NCI-H446 treated with DMSO at 0.1 percent for 48 hours (cell line): Measurements from ENCODE around the gene BRD2.
"Not testable (repeated sequence)": the region's sequence is repeated elsewhere in the genome, so short reads cannot be mapped to it uniquely, and the experiment has no call there.

Source experiments
- DNase-seq: peaks from one replicate; lab custom pipeline; 2025; lab: John Stamatoyannopoulos, UW

Gene BRD2

DNA sequence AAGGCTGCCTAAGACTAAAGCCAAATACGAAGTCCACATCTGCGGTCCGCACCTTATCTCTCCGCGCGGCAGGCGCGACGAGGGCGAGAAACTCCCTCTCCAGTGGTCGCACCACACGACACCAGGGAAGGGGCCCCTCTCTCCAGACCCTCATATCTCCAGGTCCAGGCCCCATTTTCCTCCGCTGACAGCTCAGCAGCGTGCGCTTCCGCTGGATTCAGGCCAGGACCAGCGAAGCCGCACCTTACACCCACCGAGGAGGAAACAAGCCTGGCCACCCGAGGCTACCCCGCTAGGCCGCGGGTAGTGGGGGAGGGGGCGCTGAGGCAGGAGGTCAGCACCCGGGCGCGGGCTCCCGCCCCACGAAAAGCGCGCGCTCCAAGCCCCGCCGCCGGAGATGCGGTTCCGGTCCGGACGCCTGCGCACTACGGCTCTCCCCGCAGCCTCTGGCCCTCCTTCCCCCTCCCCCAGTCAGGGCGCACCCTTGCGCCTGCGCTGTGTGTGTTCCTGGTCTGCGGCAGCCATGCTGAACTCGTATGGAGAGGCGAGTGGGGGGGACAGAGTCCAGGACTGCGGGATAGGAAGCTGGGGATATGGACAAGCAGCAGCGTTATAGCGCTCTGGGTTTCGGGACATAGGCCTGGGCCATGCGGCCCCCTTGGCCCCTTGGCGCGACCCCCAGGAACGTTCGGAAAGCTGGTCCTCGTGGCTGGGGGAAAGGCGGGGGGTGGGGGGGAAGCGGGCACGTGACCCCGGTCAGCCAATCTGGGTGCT, at the start of gene BRD2:
Gene BRD2, plus strand, starts transcription at position 502 of the 774 bp plus-strand sequence. CDS start 4,305 bp downstream, outside the sequence.
- peak; percentile 91 for DNase-seq

DNA sequence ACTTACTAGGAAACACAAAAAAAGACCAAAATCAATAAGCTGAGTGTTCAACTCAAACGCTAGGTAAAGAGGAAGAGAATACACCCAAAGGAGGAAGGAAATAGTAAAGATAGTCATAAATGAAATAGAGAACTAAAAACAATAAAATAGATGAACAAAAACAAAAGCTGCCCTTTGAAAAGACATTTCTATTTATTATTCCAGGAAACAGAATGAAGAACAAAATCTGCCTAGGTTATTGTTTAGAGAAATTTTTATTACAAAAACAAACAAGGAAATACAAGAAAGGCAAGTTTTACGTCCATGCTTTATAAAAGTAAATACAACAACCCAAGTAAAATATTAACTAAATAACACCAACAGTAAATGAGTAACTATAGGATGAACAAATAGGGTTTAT, 47.7 kb upstream of the BRD2 start:
- no peak for DNase-seq

DNA sequence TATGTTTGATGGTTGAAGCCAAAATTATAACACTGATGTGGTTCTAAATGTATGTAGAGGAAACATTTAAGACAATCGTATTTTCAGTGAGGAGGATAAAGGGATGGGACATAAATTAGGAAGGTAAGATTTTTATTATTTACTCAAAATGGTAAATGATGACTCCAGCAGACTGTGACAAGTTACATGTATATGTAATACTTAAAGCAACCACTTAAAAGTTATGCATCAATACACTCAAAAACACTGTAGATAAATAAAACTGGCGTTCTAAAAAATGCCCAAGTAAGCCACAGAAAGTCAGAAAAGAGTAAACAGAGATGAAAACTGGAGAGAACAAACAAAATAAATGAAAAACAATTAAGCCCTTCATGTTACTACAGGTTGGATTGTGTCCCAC, 46.3 kb upstream of the BRD2 start:
- no peak for DNase-seq

DNA sequence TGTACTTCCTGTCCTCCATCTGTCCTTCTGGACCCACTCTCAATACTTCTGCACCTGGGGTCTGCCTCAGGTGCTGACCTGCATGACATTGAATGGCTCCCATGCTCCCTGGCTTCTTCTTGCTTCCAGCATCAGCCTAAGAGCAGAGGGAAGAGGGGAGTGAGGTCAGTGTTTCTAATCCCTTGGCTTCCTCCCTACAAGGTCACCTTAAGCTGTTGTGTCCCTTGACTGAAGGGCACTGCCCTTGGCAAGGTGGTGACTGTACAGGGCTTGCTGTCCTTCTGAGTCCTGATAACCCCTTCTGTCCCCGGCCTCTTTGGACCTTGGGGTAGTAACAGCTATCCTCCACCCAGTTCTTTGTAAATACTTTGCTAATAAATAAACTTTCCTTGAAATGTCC, 37.2 kb upstream of the BRD2 start:
- DNase-seq = no peak

- DNase-seq = no peak
These were observed 36.1 kb upstream of the BRD2 start for GRCh38 chr6:32932132-32932868.

- DNase-seq = peak; percentile 23
These were observed 34.7 kb upstream of the BRD2 start for GRCh38 chr6:32933661-32934085.

- DNase-seq = no peak
These were observed 32.7 kb upstream of the BRD2 start for GRCh38 chr6:32935551-32936238.

GRCh38 chr6:32936239-32937152, 31.9 kb upstream of the BRD2 start:
- no peak for DNase-seq

- no peak for DNase-seq
These were observed 31.2 kb upstream of the BRD2 start for GRCh38 chr6:32937230-32937633.

GRCh38 chr6:32938494-32938893, 29.9 kb upstream of the BRD2 start:
- no peak for DNase-seq

GRCh38 chr6:32940656-32941213, 27.7 kb upstream of the BRD2 start, which contains the start of gene HLA-DMB:
TSS of gene HLA-DMB (minus strand) at chr6:32941028. CDS start at chr6:32940807, 221 bp downstream.
- DNase-seq = peak; percentile 29

DNA sequence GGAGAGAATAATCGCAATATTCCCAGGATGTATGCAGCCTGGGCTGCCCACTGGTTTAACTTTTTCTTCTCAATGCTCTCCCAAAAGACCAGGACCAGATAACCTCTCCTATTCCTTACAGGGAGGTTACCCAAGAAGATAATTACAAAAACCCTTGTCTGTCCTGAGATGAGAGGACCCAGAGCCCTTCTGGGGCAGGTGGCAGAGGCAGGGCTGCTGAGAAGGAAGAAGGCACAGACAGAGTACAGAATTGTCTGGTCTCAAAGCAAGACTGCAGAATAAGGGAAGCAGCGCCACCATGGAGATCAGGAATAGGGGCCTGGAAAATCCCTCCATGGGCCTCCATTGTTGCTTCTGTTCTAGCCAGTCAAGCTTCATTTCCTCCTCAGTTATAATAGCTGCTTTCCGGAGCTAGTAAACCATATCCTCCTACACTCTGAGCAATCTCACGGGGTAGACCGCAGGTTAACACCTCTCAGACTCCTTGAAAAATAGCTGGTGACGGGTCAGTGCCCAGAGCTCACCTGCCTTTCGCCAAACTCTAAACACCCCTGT, 27.1 kb upstream of the BRD2 start:
- DNase-seq = no peak

DNA sequence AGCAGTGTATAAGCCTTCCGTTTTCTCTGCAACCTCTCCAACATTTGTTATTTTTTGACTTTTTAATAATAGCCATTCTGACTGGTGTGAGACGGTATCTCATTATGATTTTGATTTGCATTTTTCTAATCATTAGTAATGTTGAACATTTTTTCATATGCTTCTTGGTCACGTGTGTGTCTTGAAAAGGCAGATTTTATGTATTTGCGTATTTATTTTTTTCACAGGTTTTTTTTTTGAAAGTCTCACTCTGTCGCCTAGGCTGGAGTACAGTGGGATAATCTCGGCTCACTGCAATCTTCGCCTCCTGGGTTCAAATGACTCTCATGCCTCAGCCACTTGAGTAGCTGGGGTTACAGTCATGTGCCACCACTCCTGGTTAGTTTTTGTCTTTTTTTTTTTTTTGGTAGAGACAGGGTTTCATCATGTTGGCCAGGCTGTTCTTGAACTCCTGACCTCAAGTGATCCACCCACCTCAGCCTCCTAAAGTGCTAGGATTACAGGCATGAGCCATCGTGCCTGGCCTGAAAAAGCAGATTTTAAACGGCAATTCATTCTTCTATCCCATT, 25.8 kb upstream of the BRD2 start:
- DNase-seq = not testable (repeated sequence)

GRCh38 chr6:32943864-32944649, 24.3 kb upstream of the BRD2 start:
- no peak for DNase-seq

GRCh38 chr6:32945108-32945760, 23.2 kb upstream of the BRD2 start:
- no peak for DNase-seq

- DNase-seq = no peak
These were observed 22.4 kb upstream of the BRD2 start for GRCh38 chr6:32945953-32946352.

DNA sequence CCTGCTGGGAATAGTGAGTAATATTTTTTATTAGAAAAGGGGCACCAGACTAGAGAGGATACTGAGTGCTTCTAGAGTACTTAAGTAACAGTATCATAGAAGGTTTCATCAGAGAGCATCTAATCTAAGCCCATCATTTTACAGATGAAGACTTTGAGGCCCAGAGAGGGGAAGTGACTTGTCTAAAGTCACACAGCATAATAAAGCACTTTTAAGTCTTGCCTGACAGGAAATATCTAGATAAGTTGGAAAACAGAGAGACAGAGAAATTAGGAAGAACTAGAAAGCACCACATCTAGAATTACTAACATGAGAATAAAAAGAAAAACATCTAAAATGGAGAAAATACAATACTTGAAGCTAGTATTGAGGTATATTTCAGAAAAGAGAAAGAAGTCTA, 21.5 kb upstream of the BRD2 start:
- DNase-seq = no peak

- no peak for DNase-seq
These were observed 20.6 kb upstream of the BRD2 start for GRCh38 chr6:32947552-32948465.
